Central memory CD8-positive, alpha-beta T cell (primary cell): Measurements from ENCODE around the gene ASXL2.

Experiments used
- ATAC-seq: fragments of 150-1000 bp; cut with Tn5 transposase; replicated peaks from 2 replicates; pipeline ENCODE4 v1.10.0; 2022; ENCODE audit warnings: mild to moderate bottlenecking, moderate FRiP score, moderate number of reproducible peaks; ENCODE audit not compliant: poor library complexity, severe bottlenecking; ENCODE audit errors: extremely low read depth
- DNase-seq, 2 donors: peaks; one replicate each; pipeline ENCODE4 v3.0.0; 2021; ENCODE audit warnings: low spot score in 2 of 2
- H3K27ac Mint-ChIP-seq: one replicate; pipeline ENCODE4 v1.8.0; 2022; ENCODE audit warnings: low read depth, mild to moderate bottlenecking, moderate library complexity, mixed read lengths
- H3K27me3 Mint-ChIP-seq: one replicate; pipeline ENCODE4 v1.8.0; 2022; ENCODE audit warnings: mixed read lengths
- H3K36me3 Mint-ChIP-seq: one replicate; pipeline ENCODE4 v1.8.0; 2022; ENCODE audit warnings: mild to moderate bottlenecking, moderate library complexity, mixed read lengths; ENCODE audit not compliant: insufficient read depth
- H3K4me1 Mint-ChIP-seq: one replicate; pipeline ENCODE4 v1.8.0; 2022; ENCODE audit warnings: mixed read lengths
- H3K4me3 Mint-ChIP-seq: one replicate; pipeline ENCODE4 v1.8.0; 2022; ENCODE audit warnings: mild to moderate bottlenecking, moderate library complexity, mixed read lengths
- H3K9me3 Mint-ChIP-seq: one replicate; pipeline ENCODE4 v1.8.0; 2022; ENCODE audit warnings: mixed read lengths

ASXL2 gene

DNA sequence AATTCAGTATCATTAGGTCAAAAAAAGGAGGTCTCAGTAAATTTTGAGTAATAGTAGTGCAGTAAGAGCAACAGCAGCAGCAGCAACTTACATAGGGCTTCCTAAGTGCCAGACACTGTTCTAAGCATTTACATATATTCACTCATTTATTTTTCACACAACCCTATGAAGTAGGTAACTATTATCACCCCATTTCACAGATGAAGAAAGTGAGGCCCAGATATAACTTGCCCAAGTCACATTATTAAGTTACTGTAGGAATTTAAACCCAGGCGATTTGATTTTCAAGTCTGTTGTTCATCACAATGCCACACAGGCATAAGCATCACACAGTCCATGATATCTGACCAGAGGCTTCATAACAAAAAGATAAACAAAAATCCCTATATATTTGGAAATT is 114.7 kb downstream of the ASXL2 start:
- Mint-ChIP-seq H3K27ac (no peak overlapping the region), H3K9me3 (no peaks in the 10 kb centered on the region), H3K27me3 (no peaks in the 10 kb centered on the region)

DNA sequence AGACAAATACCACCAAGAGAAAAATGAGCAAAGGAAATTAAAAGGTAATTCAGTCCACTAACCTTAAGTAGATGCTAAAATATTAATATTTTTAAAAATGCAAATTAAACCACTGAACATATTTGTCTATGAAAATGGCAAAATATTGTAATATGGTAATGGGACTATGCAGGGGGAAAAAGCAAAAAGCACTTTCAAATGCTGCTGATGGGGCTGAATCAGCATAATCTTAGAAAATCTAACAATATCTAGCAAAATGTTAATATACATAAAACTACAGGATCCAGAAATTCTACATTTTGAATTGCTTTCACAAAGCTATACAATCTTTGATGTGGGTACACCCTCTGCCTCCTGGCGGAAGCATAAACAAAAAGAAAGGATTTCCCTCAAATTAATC is 118.0 kb downstream of the ASXL2 start:
- no peaks in the 10 kb centered on the region for H3K27me3 Mint-ChIP-seq
- H3K27ac Mint-ChIP-seq: no peak overlapping the region
- ATAC-seq (no peak), DNase-seq (no peak)
- H3K4me1 Mint-ChIP-seq: peaks cover 9% of the 10 kb centered on the region
- H3K4me3 Mint-ChIP-seq: no peak overlapping the region
- peaks cover 48% of the 10 kb centered on the region for H3K36me3 Mint-ChIP-seq
- H3K9me3 Mint-ChIP-seq: no peaks in the 10 kb centered on the region

More for the DNA sequence above, 114.7 kb downstream of the ASXL2 start:
- Mint-ChIP-seq H3K4me1 (peaks cover 17% of the 10 kb centered on the region), H3K4me3 (no peak overlapping the region), H3K36me3 (peaks cover 54% of the 10 kb centered on the region)
- DNase-seq (no peak), ATAC-seq (no peak)

DNA sequence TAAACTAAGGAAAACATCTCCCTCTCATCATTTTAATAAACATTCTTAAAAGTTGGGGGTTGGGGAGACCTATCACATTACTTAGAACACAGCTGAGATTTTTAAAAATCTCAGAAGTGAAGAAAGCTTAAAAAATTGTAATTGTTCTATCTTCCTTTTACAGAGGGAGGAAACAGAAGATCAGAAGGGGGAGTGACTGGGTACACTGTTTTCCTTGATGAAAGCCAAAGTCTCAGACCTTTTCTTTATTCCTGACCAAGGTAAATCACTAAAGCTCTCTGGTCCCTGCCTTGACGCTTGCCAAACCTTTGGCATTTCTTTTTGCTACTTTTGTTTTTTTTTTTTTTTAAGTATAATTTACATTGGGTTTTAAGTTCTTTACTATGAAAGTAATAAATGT is 119.9 kb downstream of the ASXL2 start:
- Mint-ChIP-seq H3K27me3 (no peaks in the 10 kb centered on the region), H3K4me3 (no peak overlapping the region), H3K4me1 (peaks cover 14% of the 10 kb centered on the region), H3K9me3 (no peaks in the 10 kb centered on the region), H3K27ac (no peak overlapping the region), H3K36me3 (peaks cover 49% of the 10 kb centered on the region)
- no peak for ATAC-seq
- DNase-seq: no peak

DNA sequence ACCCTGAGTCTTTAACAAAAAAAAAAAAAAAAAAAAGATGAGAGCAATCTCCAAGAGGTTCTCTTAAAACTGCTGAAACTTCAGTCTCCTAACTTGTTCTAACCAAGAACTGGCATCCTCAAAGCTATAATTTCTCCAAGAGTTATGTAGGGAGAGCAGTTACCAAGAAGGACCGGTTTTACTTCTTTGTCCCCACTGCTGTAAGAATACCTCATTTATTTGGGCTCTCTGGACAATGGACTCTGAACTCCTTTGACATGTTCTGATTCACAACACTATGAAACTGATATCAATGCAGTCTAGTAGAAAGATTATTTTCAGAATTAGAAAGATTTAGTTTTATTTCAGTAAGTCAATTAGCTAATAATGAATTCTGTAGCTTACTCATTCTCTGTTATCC is 120.4 kb downstream of the ASXL2 start:
- Mint-ChIP-seq H3K27ac (no peak overlapping the region), H3K4me1 (peaks cover 14% of the 10 kb centered on the region), H3K4me3 (no peak overlapping the region), H3K27me3 (no peaks in the 10 kb centered on the region), H3K9me3 (no peaks in the 10 kb centered on the region), H3K36me3 (peaks cover 51% of the 10 kb centered on the region)
- DNase-seq: no peak
- ATAC-seq: no peak

DNA sequence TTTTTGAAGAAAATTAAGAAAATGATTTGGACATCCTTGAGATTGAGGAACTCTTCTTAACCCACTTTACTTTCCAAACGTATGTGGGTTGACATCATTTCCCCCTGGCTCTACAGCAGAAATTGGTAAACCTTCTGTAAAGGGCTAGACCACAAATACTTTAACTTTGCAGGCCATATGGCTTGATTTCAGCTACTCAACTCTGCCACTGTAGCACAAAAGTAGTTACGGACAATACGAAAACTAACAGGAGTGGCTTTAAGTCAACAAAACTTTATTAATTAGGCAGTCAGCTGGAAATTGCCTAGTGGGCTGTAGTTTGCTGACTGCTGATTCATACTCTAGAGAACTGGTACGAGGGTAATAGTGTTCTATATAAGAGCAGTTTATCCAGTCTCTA is 121.8 kb downstream of the ASXL2 start:
- Mint-ChIP-seq H3K9me3 (no peaks in the 10 kb centered on the region), H3K36me3 (peaks cover 56% of the 10 kb centered on the region), H3K4me3 (no peak overlapping the region), H3K27ac (no peak overlapping the region), H3K27me3 (no peaks in the 10 kb centered on the region), H3K4me1 (peaks cover 14% of the 10 kb centered on the region)
- ATAC-seq (no peak), DNase-seq (no peak)

DNA sequence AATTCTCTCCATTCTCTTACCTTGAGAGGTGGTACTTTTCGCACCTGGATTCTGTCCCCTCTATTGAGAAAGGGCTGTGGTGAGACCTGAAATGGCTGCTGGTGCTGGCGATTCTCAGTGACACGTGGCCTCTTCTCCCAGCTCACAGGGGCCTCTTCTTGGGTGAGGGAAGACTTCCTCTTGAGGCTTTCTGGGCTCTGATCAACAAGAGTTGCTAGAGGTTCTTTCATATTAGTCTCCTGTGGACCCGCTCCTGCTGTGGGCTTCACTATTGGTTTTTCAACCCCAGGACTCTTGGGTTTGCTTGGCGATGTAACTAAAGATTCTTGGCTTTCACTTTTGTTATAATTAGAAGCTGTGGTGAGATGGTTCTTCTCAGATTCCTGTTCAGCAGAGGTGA is 128.6 kb downstream of the ASXL2 start:
- DNase-seq: no peak
- H3K36me3 Mint-ChIP-seq: peaks cover 63% of the 10 kb centered on the region
- no peaks in the 10 kb centered on the region for H3K27me3 Mint-ChIP-seq
- no peaks in the 10 kb centered on the region for H3K9me3 Mint-ChIP-seq
- H3K27ac Mint-ChIP-seq: peak overlapping the region; percentile 65
- H3K4me3 Mint-ChIP-seq: no peak overlapping the region
- ATAC-seq: no peak
- peaks cover 12% of the 10 kb centered on the region for H3K4me1 Mint-ChIP-seq

DNA sequence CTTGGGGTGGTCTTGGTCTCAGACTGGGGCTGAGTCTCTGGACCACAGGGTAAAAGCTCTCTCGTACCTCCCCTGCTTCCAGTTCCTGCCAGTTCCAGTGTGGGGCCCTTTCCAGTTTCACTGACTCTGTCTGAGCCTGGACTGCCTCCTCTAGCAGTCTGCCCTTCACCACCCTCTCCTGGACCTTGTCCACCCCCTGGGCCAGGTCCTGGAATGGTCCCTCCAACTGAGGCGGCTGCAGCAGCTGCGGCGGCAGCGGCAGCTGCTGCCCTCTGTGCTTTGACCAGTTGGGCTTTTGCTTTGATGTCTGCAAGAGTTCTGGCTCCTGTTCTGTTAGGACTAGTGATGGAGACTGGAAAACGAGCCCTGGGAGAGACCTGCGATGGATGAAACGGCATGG is 134.2 kb downstream of the ASXL2 start:
- DNase-seq: no peak
- no peak overlapping the region for H3K4me3 Mint-ChIP-seq
- ATAC-seq: no peak
- peaks cover 15% of the 10 kb centered on the region for H3K4me1 Mint-ChIP-seq
- H3K9me3 Mint-ChIP-seq: no peaks in the 10 kb centered on the region
- peaks cover 37% of the 10 kb centered on the region for H3K36me3 Mint-ChIP-seq
- no peaks in the 10 kb centered on the region for H3K27me3 Mint-ChIP-seq
- no peak overlapping the region for H3K27ac Mint-ChIP-seq

DNA sequence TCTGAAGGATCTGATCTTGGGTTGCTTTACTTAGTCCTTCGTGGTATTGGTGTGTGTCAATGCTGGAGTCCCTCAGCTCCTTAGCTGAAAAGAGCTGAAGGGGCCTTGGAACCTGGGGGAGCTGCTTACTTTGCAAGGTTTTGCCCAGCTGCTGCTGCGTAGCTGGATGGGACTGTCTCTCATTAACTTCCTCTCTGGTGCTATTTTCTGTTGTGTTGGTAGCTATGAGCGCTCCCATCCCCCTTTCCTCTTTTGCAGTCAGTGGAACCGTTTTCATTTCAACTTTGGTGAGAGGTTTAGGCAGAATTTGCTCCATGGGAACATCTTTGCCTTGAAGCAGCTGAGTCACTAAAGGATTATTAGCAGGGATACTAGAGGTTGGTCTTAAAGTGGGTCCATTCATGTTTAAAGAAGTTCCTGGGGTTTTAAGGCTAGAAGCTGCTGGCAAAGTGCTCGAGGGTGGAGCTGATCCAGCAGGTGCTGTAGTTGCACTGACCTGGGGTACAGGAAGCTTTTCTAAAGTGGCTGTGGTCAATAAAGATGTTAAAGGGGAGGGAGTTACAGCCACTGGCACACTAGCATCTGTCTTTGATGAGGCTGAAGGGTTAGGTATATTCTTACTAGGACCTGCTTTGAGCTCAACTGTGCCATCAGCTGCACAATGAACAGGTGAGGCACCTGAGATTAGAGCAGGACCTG is 135.0 kb downstream of the ASXL2 start:
- no peaks in the 10 kb centered on the region for H3K9me3 Mint-ChIP-seq
- H3K27me3 Mint-ChIP-seq: no peaks in the 10 kb centered on the region
- peak overlapping the region; percentile 75 for H3K27ac Mint-ChIP-seq
- DNase-seq: no peak
- peaks cover 34% of the 10 kb centered on the region for H3K36me3 Mint-ChIP-seq
- H3K4me1 Mint-ChIP-seq: peaks cover 15% of the 10 kb centered on the region
- no peak overlapping the region for H3K4me3 Mint-ChIP-seq
- peak; percentile 46 for ATAC-seq

DNA sequence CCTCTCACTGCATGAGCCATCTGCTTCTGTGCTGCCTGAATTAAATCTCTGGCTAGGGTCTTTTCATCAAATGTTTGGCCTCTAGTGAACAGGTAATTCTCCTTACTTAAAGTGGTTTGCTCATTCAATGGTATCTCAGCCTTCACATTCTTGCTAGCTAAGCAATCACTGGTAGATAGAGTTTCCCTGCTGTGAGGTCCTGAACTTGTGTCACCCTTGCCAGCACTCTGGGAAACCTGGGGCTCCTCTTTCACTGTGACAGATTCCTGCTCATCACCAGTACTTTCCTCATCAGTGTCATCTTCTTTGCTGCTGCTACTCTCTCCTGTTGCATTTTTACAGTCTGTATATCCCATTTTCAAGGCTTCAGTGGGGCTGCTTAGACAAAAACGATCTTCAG is 135.8 kb downstream of the ASXL2 start:
- H3K27me3 Mint-ChIP-seq: no peaks in the 10 kb centered on the region
- no peak overlapping the region for H3K4me3 Mint-ChIP-seq
- peaks cover 29% of the 10 kb centered on the region for H3K36me3 Mint-ChIP-seq

DNA sequence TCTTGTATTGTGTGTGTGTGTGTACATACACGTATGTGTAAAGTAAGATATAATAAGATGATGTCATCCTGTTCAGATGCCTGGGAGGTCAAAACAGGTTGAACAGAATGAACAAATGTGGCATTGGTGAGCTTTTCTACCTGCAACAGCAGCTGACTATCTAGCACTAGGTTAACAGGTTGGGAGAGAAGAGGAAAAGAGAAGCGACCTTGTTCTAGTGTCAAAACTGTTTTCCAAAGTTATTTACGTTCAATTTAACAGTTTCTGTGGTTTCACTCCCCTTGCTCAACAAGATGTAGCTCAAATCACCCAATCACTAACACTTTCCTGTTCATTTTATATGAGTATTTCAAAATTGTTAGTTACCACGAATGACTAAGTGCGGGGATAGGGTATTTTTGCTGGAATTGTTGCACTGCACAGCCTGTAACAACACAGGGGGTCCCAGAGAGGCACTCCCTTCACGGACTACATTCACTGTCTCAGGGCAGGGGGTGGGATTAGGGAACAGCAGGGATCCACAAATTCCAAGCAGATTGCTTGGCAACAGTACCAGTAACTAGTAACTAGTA is 137.4 kb downstream of the ASXL2 start:
- Mint-ChIP-seq H3K4me3 (no peak overlapping the region), H3K4me1 (peaks cover 15% of the 10 kb centered on the region), H3K9me3 (no peaks in the 10 kb centered on the region), H3K27ac (peak overlapping the region; percentile 38), H3K36me3 (peaks cover 27% of the 10 kb centered on the region), H3K27me3 (no peaks in the 10 kb centered on the region)
- ATAC-seq: no peak
- no peak for DNase-seq

More for the DNA sequence above, 135.8 kb downstream of the ASXL2 start:
- Mint-ChIP-seq H3K4me1 (peaks cover 15% of the 10 kb centered on the region), H3K9me3 (no peaks in the 10 kb centered on the region), H3K27ac (no peak overlapping the region)
- DNase-seq: no peak
- no peak for ATAC-seq

DNA sequence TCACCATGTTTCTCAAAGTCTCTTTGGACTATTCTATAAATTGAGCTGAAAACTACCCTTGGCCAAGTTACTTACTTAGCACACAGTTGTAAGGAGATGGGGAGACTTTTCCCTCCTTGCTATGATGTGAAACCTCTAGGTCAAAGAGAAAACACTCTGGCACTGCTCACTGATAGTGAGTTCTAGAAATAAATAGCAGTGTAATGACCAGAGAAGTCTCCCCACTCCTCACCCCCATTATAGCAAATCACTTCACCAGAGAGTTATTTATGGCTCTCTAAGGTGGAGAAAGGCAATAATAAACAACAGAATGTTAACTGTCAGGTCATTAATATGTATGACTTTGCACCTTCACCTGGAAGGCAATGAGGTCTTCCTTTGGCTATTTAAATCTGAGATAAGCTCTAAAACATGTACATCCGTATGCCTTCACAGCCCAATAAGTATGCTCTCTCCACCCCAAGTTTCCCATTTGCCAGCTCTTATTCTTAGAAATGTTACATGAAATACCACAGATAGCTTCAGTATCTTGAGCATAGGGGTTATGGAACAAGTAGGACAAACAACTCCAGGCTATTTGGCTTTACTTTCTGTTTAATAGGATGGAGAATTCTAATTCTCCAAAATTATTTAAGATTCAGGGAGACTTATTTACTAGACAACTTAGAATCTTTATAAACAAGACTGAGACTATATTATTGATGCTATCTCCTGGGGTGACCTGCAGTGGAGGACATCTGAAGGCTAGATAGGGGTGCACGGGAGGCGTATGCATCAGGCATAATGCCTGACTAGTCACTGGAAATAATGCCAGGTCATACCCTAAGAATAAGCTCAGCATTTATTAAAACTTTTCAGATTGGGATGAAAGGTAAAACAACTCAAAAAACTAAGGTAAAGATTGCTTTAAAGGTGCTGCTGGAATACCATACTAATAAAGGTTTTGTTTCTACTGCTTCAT is 139.6 kb downstream of the ASXL2 start:
- no peak for ATAC-seq
- Mint-ChIP-seq H3K4me3 (no peak overlapping the region), H3K9me3 (no peaks in the 10 kb centered on the region), H3K27me3 (no peaks in the 10 kb centered on the region), H3K4me1 (peaks cover 15% of the 10 kb centered on the region), H3K36me3 (peaks cover 16% of the 10 kb centered on the region), H3K27ac (peak overlapping the region; percentile 77)
- DNase-seq: no peak

DNA sequence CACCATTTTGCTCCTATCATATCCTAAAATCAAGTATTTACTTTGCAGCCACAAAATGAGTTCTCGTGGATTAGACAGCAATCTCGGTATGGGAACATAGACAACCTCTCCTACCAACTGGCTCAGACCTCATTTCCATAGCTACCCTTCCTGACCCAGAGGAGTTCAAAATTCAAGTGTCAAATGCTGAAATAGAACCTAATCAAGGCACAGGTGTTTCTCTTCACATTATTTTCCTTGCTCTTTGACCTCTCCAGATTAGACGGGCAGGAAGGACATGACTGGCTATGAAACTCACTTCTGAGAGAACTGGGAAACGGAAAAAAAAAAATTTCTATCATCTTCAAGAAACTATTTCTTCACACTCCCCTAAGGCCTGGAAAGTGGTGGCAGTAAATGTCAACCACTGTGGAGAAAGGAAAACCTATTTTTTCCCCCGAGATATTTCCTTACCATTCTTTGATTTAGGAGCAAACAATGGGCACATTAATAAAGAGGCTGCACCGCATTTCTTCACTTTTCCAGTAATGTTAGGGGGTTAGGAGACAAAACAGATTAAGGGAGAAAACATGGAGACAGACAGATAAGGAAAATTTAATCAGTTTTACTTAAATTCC is 141.3 kb downstream of the ASXL2 start:
- Mint-ChIP-seq H3K9me3 (no peaks in the 10 kb centered on the region), H3K27ac (no peak overlapping the region), H3K27me3 (no peaks in the 10 kb centered on the region), H3K4me1 (peaks cover 9% of the 10 kb centered on the region), H3K36me3 (peaks cover 14% of the 10 kb centered on the region), H3K4me3 (no peak overlapping the region)
- no peak for ATAC-seq
- no peak for DNase-seq
